Measurements from ENCODE around the gene CASR.

CASR gene

GRCh38 chr3:122215592-122216298, 32.3 kb downstream of the CASR start:
- DNase-seq (ENCODE audit: extremely low read depth, insufficient read length) = no peak
- H3K4me3 ChIP-seq (replicated peaks; ENCODE audit: low read depth, low read length) = no peak overlapping the region
- H3K27me3 ChIP-seq (replicated peaks; ENCODE audit: control insufficient read depth, insufficient read depth, low read length) = no peaks in the 10 kb centered on the region; the same call in 1 of the 2 replicates
- TF ChIP-seq CTCF (IDR thresholded peaks at IDR 0.05; ENCODE audit: insufficient read depth, low read length, poor library complexity, severe bottlenecking) = no peak
- no peaks in the 10 kb centered on the region for H3K36me3 ChIP-seq (ENCODE audit: control insufficient read depth, insufficient read depth, low read length)

GRCh38 chr3:122217901-122218300, 34.4 kb downstream of the CASR start:
- no peaks in the 10 kb centered on the region; the same call in 1 of the 2 replicates for H3K27me3 ChIP-seq (replicated peaks; ENCODE audit: control insufficient read depth, insufficient read depth, low read length)
- H3K36me3 ChIP-seq (ENCODE audit: control insufficient read depth, insufficient read depth, low read length) = no peaks in the 10 kb centered on the region
- TF ChIP-seq CTCF (IDR thresholded peaks at IDR 0.05; ENCODE audit: insufficient read depth, low read length, poor library complexity, severe bottlenecking) = no peak
- no peak for DNase-seq (ENCODE audit: extremely low read depth, insufficient read length)
- H3K4me3 ChIP-seq (replicated peaks; ENCODE audit: low read depth, low read length) = no peak overlapping the region

- Histone ChIP-seq H3K4me3 (replicated peaks; ENCODE audit: low read depth, low read length) (no peak overlapping the region), H3K36me3 (ENCODE audit: control insufficient read depth, insufficient read depth, low read length) (no peaks in the 10 kb centered on the region), H3K27me3 (replicated peaks; ENCODE audit: control insufficient read depth, insufficient read depth, low read length) (no peaks in the 10 kb centered on the region; the same call in 1 of the 2 replicates)
- no peak for TF ChIP-seq CTCF (IDR thresholded peaks at IDR 0.05; ENCODE audit: insufficient read depth, low read length, poor library complexity, severe bottlenecking)
- no peak for DNase-seq (ENCODE audit: extremely low read depth, insufficient read length)
Observed at GRCh38 chr3:122219242-122219872, 35.9 kb downstream of the CASR start.

GRCh38 chr3:122227036-122227781, 43.7 kb downstream of the CASR start:
- no peak for DNase-seq (ENCODE audit: extremely low read depth, insufficient read length)
- TF ChIP-seq CTCF (IDR thresholded peaks at IDR 0.05; ENCODE audit: insufficient read depth, low read length, poor library complexity, severe bottlenecking) = no peak

GRCh38 chr3:122230174-122230573, 46.7 kb downstream of the CASR start:
- Histone ChIP-seq H3K27me3 (replicated peaks; ENCODE audit: control insufficient read depth, insufficient read depth, low read length) (no peaks in the 10 kb centered on the region), H3K36me3 (ENCODE audit: control insufficient read depth, insufficient read depth, low read length) (no peaks in the 10 kb centered on the region), H3K4me3 (replicated peaks; ENCODE audit: low read depth, low read length) (no peak overlapping the region)
- DNase-seq (ENCODE audit: extremely low read depth, insufficient read length) = no peak
- no peak for TF ChIP-seq CTCF (IDR thresholded peaks at IDR 0.05; ENCODE audit: insufficient read depth, low read length, poor library complexity, severe bottlenecking)

More at GRCh38 chr3:122227036-122227781, 43.7 kb downstream of the CASR start:
- H3K27me3 ChIP-seq (replicated peaks; ENCODE audit: control insufficient read depth, insufficient read depth, low read length) = no peaks in the 10 kb centered on the region
- H3K36me3 ChIP-seq (ENCODE audit: control insufficient read depth, insufficient read depth, low read length) = no peaks in the 10 kb centered on the region
- H3K4me3 ChIP-seq (replicated peaks; ENCODE audit: low read depth, low read length) = no peak overlapping the region

All from GM06990 (cell line).